ENCODE results near the gene ABCF1.

- no peak for TF ChIP-seq POLR2A (IDR thresholded peaks at IDR 0.05)
- no peak for TF ChIP-seq CTCF (IDR thresholded peaks at IDR 0.05)
- TF ChIP-seq POLR2AphosphoS5 (IDR thresholded peaks at IDR 0.05) = no peak
These were observed 3.0 kb upstream of the ABCF1 start for GRCh38 chr6:30568245-30568644.

Measured in suprapubic skin (tissue), 4 donors.